Measurements from ENCODE around the gene CAPS2. TPM values are rescaled to one million over a fixed set of nuclear protein-coding genes. Genes with fewer than 3 reads are reported as not detected.

CAPS2 gene
- total RNA-seq, 1 experiment from 2014 or later = 4.3 TPM

DNA sequence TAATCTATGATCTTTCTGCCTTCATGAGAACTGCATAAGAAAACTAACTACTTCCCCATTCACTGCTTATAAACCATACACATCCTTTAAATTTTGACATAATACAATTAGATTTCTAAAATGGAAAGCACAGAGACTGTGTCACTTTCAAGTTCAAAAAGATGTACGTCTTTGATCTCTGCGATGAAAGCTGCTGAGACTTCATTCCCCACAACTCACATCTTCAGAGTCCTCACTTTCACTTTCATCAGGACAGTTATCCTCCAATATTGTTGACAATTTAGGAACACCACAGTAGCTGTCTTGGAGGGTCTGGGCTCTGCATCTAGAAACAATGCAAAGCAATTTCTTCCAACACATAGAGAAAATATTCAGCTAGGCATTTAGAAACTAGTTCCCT, 72.6 kb downstream of the CAPS2 start:
- no peak overlapping the region for H3T11ph ChIP-seq (ENCODE audit: low read length)
- H3K27me3 ChIP-seq (ENCODE audit: insufficient read depth, low read length) = no peaks in the 10 kb centered on the region
- Mint-ChIP-seq H3K9me3 (no peaks in the 10 kb centered on the region), H3K4me1 (peaks cover 17 to 22% of the 10 kb centered on the region in 2 experiments), H3K27ac (no peak overlapping the region), H3K27me3 (ENCODE audit: low read depth) (no peaks in the 10 kb centered on the region), H3K4me3 (no peak overlapping the region), H3K36me3 (ENCODE audit: insufficient read depth in 1 of 3, low read depth in 3 of 3) (no peaks in the 10 kb centered on the region)
- TF ChIP-seq, protein P1, sequence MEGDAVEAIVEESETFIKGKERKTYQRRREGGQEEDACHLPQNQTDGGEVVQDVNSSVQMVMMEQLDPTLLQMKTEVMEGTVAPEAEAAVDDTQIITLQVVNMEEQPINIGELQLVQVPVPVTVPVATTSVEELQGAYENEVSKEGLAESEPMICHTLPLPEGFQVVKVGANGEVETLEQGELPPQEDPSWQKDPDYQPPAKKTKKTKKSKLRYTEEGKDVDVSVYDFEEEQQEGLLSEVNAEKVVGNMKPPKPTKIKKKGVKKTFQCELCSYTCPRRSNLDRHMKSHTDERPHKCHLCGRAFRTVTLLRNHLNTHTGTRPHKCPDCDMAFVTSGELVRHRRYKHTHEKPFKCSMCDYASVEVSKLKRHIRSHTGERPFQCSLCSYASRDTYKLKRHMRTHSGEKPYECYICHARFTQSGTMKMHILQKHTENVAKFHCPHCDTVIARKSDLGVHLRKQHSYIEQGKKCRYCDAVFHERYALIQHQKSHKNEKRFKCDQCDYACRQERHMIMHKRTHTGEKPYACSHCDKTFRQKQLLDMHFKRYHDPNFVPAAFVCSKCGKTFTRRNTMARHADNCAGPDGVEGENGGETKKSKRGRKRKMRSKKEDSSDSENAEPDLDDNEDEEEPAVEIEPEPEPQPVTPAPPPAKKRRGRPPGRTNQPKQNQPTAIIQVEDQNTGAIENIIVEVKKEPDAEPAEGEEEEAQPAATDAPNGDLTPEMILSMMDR (conservative IDR thresholded peaks at IDR 0.05) = no peak
- no peaks in the 10 kb centered on the region for H3K79me2 ChIP-seq (ENCODE audit: insufficient read depth, low read length)
- H3K4ac ChIP-seq (ENCODE audit: low read depth, low read length) = no peak overlapping the region
- no peak overlapping the region for H2BK20ac ChIP-seq (ENCODE audit: low read depth, low read length, poor library complexity, severe bottlenecking)
- H3K4me2 ChIP-seq (ENCODE audit: insufficient read depth, insufficient read length, low read length) = no peak overlapping the region
- H2AK5ac ChIP-seq (ENCODE audit: insufficient read length, low read length) = no peak overlapping the region
- H3K18ac ChIP-seq (ENCODE audit: insufficient read length, low read depth, low read length) = no peak overlapping the region
- no peak overlapping the region for H3K27ac ChIP-seq (ENCODE audit: insufficient read length, low read depth, low read length)
- no peak overlapping the region for H4K91ac ChIP-seq (ENCODE audit: insufficient read length, low read depth, low read length)
- no peaks in the 10 kb centered on the region for H3K4me1 ChIP-seq (ENCODE audit: insufficient read depth, low read length)
- H3K56ac ChIP-seq (ENCODE audit: insufficient read length, low read depth, low read length) = no peak overlapping the region
- H2BK12ac ChIP-seq (ENCODE audit: insufficient read length, low read depth, low read length) = no peak overlapping the region
- no peaks in the 10 kb centered on the region for H4K20me1 ChIP-seq (ENCODE audit: control insufficient read depth, insufficient read depth, insufficient read length)
- H3K14ac ChIP-seq (ENCODE audit: insufficient read depth, low read length) = no peak overlapping the region
- H2AFZ ChIP-seq (ENCODE audit: low read length) = no peak overlapping the region
- WGBS (ENCODE audit: extremely low coverage, insufficient read length, low lambda C conversion rate) = no CpG with 5 or more reads among the region's 2 CpGs
- DNase-seq = no peak
- no peak overlapping the region for H3K9ac ChIP-seq (ENCODE audit: extremely low read depth, insufficient read length, low read length)
- H2BK5ac ChIP-seq (ENCODE audit: insufficient read length, low read length) = no peak overlapping the region
- H3K23ac ChIP-seq (ENCODE audit: insufficient read length, low read depth, low read length) = no peak overlapping the region
- no peaks in the 10 kb centered on the region for H3K23me2 ChIP-seq (ENCODE audit: insufficient read length, low read depth, low read length, poor library complexity, severe bottlenecking)
- H2BK15ac ChIP-seq (ENCODE audit: low read depth, low read length) = no peak overlapping the region
- H4K8ac ChIP-seq (replicated peaks; ENCODE audit: insufficient read length, low read depth, low read length) = no peak overlapping the region
- H3K79me1 ChIP-seq (ENCODE audit: insufficient read depth, low read depth, low read length, poor library complexity, severe bottlenecking) = no peaks in the 10 kb centered on the region
- H2BK120ac ChIP-seq (ENCODE audit: low read depth, low read length, poor library complexity, severe bottlenecking) = no peak overlapping the region
- H4K5ac ChIP-seq (ENCODE audit: insufficient read length, low read depth, low read length) = no peak overlapping the region
- H3K9me3 ChIP-seq (ENCODE audit: control insufficient read depth, low read depth, low read length) = no peaks in the 10 kb centered on the region
